Psoas muscle (tissue), 8 donors: ENCODE data around the gene NMNAT3. TPM values are rescaled to one million over a fixed set of nuclear protein-coding genes. Genes with fewer than 3 reads are reported as not detected.

Source experiments
- ATAC-seq, 4 donors: fragments of 200-7000 bp; cut with Tn5 transposase; one replicate each; pipeline ENCODE4 v1.9.1; 2020; ENCODE audit warnings: moderate library complexity in 3 of 4, mild to moderate bottlenecking in 2 of 4
- DNase-seq, 2 donors: peaks; one replicate each; pipeline ENCODE4 v3.0.0-alpha.2; 2020
- H3K27ac ChIP-seq: fragments of 200-600 bp; one replicate; pipeline ENCODE4 v1.8.0; 2022
- H3K27me3 ChIP-seq, 3 donors: fragments of 200-600 bp in 1 of 3; one replicate each; pipeline versions ENCODE4 v1.6.1 to v1.8.0; 2013 to 2022; ENCODE audit warnings: low read length in 2 of 3, mild to moderate bottlenecking in 2 of 3, moderate library complexity in 1 of 3; ENCODE audit not compliant: insufficient read depth in 3 of 3
- H3K36me3 ChIP-seq, 2 donors: fragments of 200-600 bp in 1 of 2; one replicate each; pipeline versions ENCODE4 v1.6.1 to v1.8.0; 2013 to 2022; ENCODE audit warnings: low read depth in 1 of 2, mild to moderate bottlenecking in 1 of 2, moderate library complexity in 1 of 2; ENCODE audit not compliant: insufficient read depth in 1 of 2
- H3K4me1 ChIP-seq: fragments of 200-600 bp; one replicate; pipeline ENCODE4 v1.8.0; 2022
- H3K4me3 ChIP-seq: fragments of 200-600 bp; one replicate; pipeline ENCODE4 v1.8.0; 2022; ENCODE audit warnings: mild to moderate bottlenecking
- H3K9me3 ChIP-seq: fragments of 200-600 bp; one replicate; pipeline ENCODE4 v1.8.0; 2022
- WGBS, 3 donors: extraction: QIAGEN DNeasy Blood & Tissue Kit; methylation state at CpG; one replicate each; pipeline versions ENCODE4 v1.1.6 to v1.1.7; 2013; 5-methylcytosine and 5-hydroxymethylcytosine counted together
- intact Hi-C, 2 donors: fragments of 100-400 bp; cut with DNase I; formaldehyde crosslinking; loops; one replicate each; pipeline versions ENCODE4 v1.11.0 to v1.14.2; 2022
- polyA plus RNA-seq, 3 donors: library from polyadenylated mRNA; stranded (reverse); fragments of 200-250 nt; gene quantifications; one replicate each; pipeline ENCODE4 v1.2.3, GENCODE V29; 2013
- total RNA-seq, 4 donors: library from RNA; stranded (reverse); fragmentation: NEBNext Ultra II Directional in 2 of 4; extraction: Animal tissue kit (Norgen Biotek cat#: 25700) in 2 of 4; gene quantifications; one replicate each; pipeline versions ENCODE4 v1.2.1 to v1.2.4, GENCODE V29; 2021 to 2023
- TF ChIP-seq, protein P1 (sequence below): fragments of 200-600 bp; IDR thresholded peaks from one replicate; pipeline ENCODE4 v1.8.0; 2022; ENCODE audit warnings: antibody characterized with exemption
- donor health status: healthy with polysubstance abuse.
- donor health status: DM: no; HTN: no; CAD: no; lungs with moderate emphysema.
- donor health status: Bipolar disorder and iron deficiency.
- donor health status: healthy.
- donor health status: DM: yes; HTN: yes; CAD: no.
- donor health status: DM: no; HTN: no; CAD: no.
- donor health status: DM: no; HTN: no; CAD: no.
- donor health status: DM: yes; HTN: yes; CAD: no.

NMNAT3 gene
- total and polyA plus RNA-seq, 7 donors = 6.0 to 14.2 (median 8.9) TPM

DNA sequence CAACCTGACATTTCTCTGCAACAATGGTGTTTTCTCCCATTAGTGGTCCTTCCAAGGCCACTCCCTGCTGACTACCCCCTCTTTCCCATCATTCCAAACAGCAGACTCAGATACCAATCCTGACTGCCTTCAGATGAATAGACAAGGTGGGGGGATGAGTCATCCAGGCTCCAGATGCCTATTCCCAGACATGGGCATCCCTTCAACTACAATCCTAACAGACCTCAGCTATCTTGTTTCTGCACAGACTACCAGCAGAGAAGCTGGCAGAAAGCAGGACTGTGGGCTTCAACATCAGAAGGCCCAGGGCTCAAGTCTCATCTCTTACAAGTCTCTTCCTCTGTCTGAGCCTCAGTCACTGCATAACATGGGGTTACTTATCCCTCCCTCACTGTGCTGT lies 140.4 kb downstream of the NMNAT3 start:
- Histone ChIP-seq H3K27ac (no peak overlapping the region), H3K4me3 (no peak overlapping the region), H3K9me3 (no peaks in the 10 kb centered on the region), H3K4me1 (peaks cover 27% of the 10 kb centered on the region), H3K27me3 (no peaks in the 10 kb centered on the region), H3K36me3 (no peaks in the 10 kb centered on the region)
- ATAC-seq (no peak), DNase-seq (no peak)
- TF ChIP-seq, protein P1, sequence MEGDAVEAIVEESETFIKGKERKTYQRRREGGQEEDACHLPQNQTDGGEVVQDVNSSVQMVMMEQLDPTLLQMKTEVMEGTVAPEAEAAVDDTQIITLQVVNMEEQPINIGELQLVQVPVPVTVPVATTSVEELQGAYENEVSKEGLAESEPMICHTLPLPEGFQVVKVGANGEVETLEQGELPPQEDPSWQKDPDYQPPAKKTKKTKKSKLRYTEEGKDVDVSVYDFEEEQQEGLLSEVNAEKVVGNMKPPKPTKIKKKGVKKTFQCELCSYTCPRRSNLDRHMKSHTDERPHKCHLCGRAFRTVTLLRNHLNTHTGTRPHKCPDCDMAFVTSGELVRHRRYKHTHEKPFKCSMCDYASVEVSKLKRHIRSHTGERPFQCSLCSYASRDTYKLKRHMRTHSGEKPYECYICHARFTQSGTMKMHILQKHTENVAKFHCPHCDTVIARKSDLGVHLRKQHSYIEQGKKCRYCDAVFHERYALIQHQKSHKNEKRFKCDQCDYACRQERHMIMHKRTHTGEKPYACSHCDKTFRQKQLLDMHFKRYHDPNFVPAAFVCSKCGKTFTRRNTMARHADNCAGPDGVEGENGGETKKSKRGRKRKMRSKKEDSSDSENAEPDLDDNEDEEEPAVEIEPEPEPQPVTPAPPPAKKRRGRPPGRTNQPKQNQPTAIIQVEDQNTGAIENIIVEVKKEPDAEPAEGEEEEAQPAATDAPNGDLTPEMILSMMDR = no peak
- intact Hi-C loops = no loop called here

DNA sequence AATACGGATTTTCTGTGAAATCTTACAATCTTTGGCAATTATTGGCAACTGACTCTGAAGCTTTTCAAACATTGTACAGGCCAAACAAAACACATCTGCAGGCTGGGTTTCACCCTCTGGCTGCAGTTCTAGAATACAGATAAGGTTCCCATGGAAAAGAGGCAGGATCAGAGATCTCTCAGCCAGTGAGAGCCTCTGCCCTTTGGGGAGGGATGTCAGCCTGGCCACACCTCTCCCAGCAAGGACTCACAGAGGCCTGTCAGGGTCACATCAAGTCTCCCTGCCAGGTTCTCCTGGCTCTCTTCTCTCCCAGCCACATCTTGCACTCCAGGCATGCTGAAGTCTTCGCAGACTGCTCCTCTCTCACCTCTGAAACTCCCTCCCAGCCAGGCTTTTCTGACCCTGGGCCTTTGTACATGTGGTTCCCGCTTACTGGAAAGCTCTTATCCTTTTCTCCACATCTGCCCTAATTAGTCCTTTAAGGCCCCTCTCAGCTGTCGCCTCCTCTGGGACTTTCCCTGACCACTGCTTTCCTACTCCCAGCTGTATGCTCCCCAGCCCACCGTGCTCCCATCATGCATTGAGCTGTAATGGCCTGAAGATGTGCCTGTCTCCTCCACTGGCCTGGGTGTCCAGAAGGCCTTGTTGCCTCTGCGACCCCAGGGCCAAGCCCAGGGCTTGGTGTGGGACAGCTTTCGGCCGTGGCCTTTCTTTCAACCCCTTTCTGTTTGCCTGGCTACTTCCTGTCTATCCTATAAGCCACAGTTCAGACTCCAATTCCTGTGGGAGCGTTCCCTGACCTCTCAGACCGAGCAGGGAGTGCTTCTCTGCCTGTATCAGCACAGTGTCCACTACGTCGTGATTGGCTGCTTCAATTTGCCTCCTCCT lies 142.5 kb downstream of the NMNAT3 start:
- TF ChIP-seq, protein P1 = no peak
- DNase-seq = peak; percentile 61 to 70
- no peak overlapping the region for H3K4me3 ChIP-seq
- no peaks in the 10 kb centered on the region for H3K27me3 ChIP-seq
- 49 to 51% (median 50%) methylated on average over 12 of the region's 12 CpGs for WGBS, 3 donors
- peak overlapping the region; percentile 14 for H3K27ac ChIP-seq
- H3K9me3 ChIP-seq = no peaks in the 10 kb centered on the region
- intact Hi-C loops = no loop called here
- H3K4me1 ChIP-seq = peaks cover 21% of the 10 kb centered on the region
- ATAC-seq = peak in 3 of 4 donors; percentile 30 to 39 (median 36)
- H3K36me3 ChIP-seq = no peaks in the 10 kb centered on the region

DNA sequence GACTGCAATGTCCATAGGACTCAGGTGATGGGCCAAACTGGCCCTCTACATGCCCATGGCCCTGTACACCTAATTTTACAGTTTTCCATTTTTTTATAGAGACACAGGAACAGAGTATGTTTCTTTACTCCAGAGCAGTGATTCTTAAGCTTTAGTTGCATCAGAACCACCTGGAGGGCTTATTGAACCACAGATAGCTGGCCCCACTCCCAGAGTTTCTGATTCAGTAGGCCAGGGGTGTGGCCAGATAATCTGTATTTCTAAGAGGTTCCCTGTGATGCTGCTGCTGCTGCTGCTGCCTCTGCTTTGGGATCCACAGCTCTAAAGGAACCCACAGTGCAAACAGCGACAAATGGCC lies 143.3 kb downstream of the NMNAT3 start:
- no peaks in the 10 kb centered on the region for H3K27me3 ChIP-seq
- H3K27ac ChIP-seq = no peak overlapping the region
- WGBS, 3 donors = 67 to 76% (median 71%) methylated on average over 1 of the region's 1 CpG
- H3K36me3 ChIP-seq = no peaks in the 10 kb centered on the region
- peaks cover 21% of the 10 kb centered on the region for H3K4me1 ChIP-seq
- DNase-seq = no peak
- intact Hi-C loops = no loop called here
- no peaks in the 10 kb centered on the region for H3K9me3 ChIP-seq
- ATAC-seq = no peak
- H3K4me3 ChIP-seq = no peak overlapping the region
- TF ChIP-seq, protein P1 = no peak

DNA sequence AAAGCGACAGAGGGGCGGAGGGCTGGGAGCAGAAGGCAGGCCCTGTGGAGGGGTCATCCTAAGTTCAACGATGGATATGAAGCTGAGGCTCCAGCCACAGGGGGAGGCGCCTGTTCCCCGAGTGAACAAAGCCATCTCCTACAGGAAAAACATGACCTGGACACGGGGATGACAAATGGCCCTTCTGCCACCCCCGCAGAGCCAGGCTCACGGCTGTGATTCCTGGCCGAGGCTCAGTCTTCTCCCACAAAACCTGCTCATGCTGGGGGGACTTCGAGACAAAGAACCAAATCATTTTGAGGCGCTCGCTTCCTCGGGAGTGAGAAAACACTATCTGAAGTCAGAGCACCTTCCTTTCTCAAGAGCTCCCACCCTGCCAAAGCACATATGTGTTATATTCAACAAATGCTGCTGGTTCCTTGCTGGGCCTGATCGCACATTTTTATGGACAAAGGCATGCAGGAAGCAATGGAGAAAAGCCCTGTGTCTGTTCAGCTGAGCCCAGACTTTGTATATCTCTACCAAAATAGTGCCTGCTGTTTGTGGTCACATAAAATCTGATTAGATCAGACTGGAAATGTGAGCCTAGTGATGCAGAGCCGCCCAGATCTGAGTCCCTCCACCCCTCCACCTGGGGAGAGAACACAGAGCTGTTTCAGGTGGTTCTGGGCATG lies 143.9 kb downstream of the NMNAT3 start:
- DNase-seq = no peak
- TF ChIP-seq, protein P1 = no peak
- intact Hi-C loops = no loop called here

More for the DNA sequence above, 143.9 kb downstream of the NMNAT3 start:
- H3K27me3 ChIP-seq = no peaks in the 10 kb centered on the region
- H3K4me3 ChIP-seq = no peak overlapping the region
- H3K4me1 ChIP-seq = peaks cover 16% of the 10 kb centered on the region
- no peak overlapping the region for H3K27ac ChIP-seq
- no peaks in the 10 kb centered on the region for H3K36me3 ChIP-seq
- H3K9me3 ChIP-seq = no peaks in the 10 kb centered on the region
- 48 to 50% (median 48%) methylated on average over 15 of the region's 15 CpGs for WGBS, 3 donors
- no peak for ATAC-seq
